Heart left ventricle (tissue), 13 donors: ENCODE measurements around the gene SLC16A9.

Source experiments
- POLR2A ChIP-seq, 2 donors: fragments of 450-650 bp; IDR thresholded peaks; one replicate each; pipeline ENCODE4 v1.6.1; 2017; ENCODE audit warnings: antibody characterized with exemption in 2 of 2, mild to moderate bottlenecking in 2 of 2, moderate library complexity in 2 of 2
- TF ChIP-seq, protein P1 (sequence below), 12 donors: fragments of 200-600 bp; sonication (generic) in 4 of 12; IDR thresholded peaks; one replicate each; pipeline versions ENCODE4 v1.5.0 to v1.8.0; 2018 to 2022; ENCODE audit warnings: antibody characterized with exemption in 12 of 12, mild to moderate bottlenecking in 5 of 12
- donor health status: ischemic (EF 13 %, LVEDD 7.1; RV severe dilation, severe dysfunction).
- donor health status: DM: no; HTN: yes; CAD: no.
- donor health status: DM: no; HTN: no; CAD: no.
- donor health status: ischemic (EF 25% LVEDD 6.9; RV normal size, moderate dysfunction).
- donor health status: ischemic (EF 25% LVEDD 5.7; RV mildly dilated, moderate dysfunction).
- donor health status: ischemic (EF 35%, LVEDD 5.7; RV mildly dilated, moderate dysfunction).
- donor health status: nonischemic (EF 11% LVEDD 7.7; RV severe dilation, severe dysfunction).
- donor health status: DM: yes; HTN: yes; CAD: no.
- donor health status: PGD.
- donor health status: ischemic (EF 29% LVEDD 5.4; RV normal size, mild dysfunction).
- donor health status: nonischemic (EF 23%, LVEDD 6.1; RV moderate dilation, normal function).

GRCh38 chr10:59622320-59623132, 87.1 kb downstream of the SLC16A9 start:
- no peak for TF ChIP-seq POLR2A (IDR thresholded peaks at IDR 0.05)
- TF ChIP-seq, protein P1, sequence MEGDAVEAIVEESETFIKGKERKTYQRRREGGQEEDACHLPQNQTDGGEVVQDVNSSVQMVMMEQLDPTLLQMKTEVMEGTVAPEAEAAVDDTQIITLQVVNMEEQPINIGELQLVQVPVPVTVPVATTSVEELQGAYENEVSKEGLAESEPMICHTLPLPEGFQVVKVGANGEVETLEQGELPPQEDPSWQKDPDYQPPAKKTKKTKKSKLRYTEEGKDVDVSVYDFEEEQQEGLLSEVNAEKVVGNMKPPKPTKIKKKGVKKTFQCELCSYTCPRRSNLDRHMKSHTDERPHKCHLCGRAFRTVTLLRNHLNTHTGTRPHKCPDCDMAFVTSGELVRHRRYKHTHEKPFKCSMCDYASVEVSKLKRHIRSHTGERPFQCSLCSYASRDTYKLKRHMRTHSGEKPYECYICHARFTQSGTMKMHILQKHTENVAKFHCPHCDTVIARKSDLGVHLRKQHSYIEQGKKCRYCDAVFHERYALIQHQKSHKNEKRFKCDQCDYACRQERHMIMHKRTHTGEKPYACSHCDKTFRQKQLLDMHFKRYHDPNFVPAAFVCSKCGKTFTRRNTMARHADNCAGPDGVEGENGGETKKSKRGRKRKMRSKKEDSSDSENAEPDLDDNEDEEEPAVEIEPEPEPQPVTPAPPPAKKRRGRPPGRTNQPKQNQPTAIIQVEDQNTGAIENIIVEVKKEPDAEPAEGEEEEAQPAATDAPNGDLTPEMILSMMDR (IDR thresholded peaks at IDR 0.05) = peak; percentile 42 to 65 (median 59)
